MM.1S (cell line): ENCODE data around the gene COL21A1.

Experiments
- CTCF ChIP-seq: fragments of 300-600 bp; sonication (generic); IDR thresholded peaks from 2 replicates; pipeline ENCODE4 v1.5.1; 2016; ENCODE audit warnings: antibody characterized with exemption, low read length, mixed read lengths
- EZH2phosphoT487 ChIP-seq: fragments of 300-600 bp; sonication (generic); IDR thresholded peaks from 2 replicates; pipeline ENCODE4 v1.6.1; 2018; ENCODE audit warnings: antibody characterized with exemption, low read length

GRCh38 chr6:56055081-56055704, 192.2 kb downstream of the COL21A1 start:
- TF ChIP-seq CTCF (no peak), EZH2phosphoT487 (no peak)
